Transverse colon (tissue), 4 donors: ENCODE data around the gene SMAD7. TPM values are rescaled to one million over a fixed set of nuclear protein-coding genes. Genes with fewer than 3 reads are reported as not detected.

Experiments
- DNase-seq: peaks from one replicate; pipeline ENCODE4 v3.0.0-alpha.2; 2019
- H3K27ac ChIP-seq, 4 donors: fragments of 200-600 bp; sonication (generic); 2 replicates each; pipeline ENCODE4 v1.5.1; 2016 to 2018; ENCODE audit warnings: inconsistent platforms in 4 of 4
- H3K27me3 ChIP-seq: fragments of 200-600 bp; sonication (generic); 2 replicates; pipeline ENCODE4 v1.5.1; 2017; ENCODE audit warnings: inconsistent platforms
- H3K36me3 ChIP-seq, 4 donors: fragments of 200-600 bp; sonication (generic); 2 replicates each; pipeline ENCODE4 v1.5.1; 2017 to 2019; ENCODE audit warnings: inconsistent platforms in 4 of 4
- H3K4me1 ChIP-seq, 4 donors: fragments of 200-600 bp; sonication (generic); 2 replicates each; pipeline ENCODE4 v1.5.1; 2017 to 2020; ENCODE audit warnings: inconsistent platforms in 4 of 4
- H3K4me3 ChIP-seq, 4 donors: fragments of 200-600 bp; sonication (generic); 1 replicate in 1 of 4; 2 replicates in 3 of 4; pipeline versions ENCODE4 v1.5.1 to v1.6.1; 2017 to 2019; ENCODE audit warnings: inconsistent platforms in 4 of 4
- H3K9me3 ChIP-seq, 2 donors: fragments of 200-600 bp; sonication (generic); 2 replicates each; pipeline ENCODE4 v1.5.1; 2017 to 2019; ENCODE audit warnings: inconsistent platforms in 2 of 2
- CTCF ChIP-seq, 5 experiments: fragments of 200-600 bp in 3 of 5; fragments of 450-650 bp in 2 of 5; sonication (generic) in 3 of 5; IDR thresholded peaks; 1 replicate in 2 of 5; 2 replicates in 3 of 5; pipeline ENCODE4 v1.5.1; 2016 to 2017; ENCODE audit warnings: antibody characterized with exemption in 5 of 5, inconsistent platforms in 3 of 5, mild to moderate bottlenecking in 2 of 5, moderate library complexity in 1 of 5
- EP300 ChIP-seq: sonication (generic); formaldehyde crosslinking; IDR thresholded peaks from one replicate; pipeline ENCODE4 v1.6.1; 2017; ENCODE audit warnings: antibody characterized with exemption, low read depth
- POLR2A ChIP-seq: fragments of 450-650 bp; IDR thresholded peaks from one replicate; pipeline ENCODE4 v1.6.1; 2016; ENCODE audit warnings: antibody characterized with exemption, mild to moderate bottlenecking, moderate library complexity
- POLR2AphosphoS5 ChIP-seq, 3 donors: sonication (generic); formaldehyde crosslinking; IDR thresholded peaks; one replicate each; pipeline ENCODE4 v1.6.1; 2016; ENCODE audit warnings: antibody characterized with exemption in 3 of 3
- WGBS, 2 donors: methylation state at CpG; one replicate each; pipeline ENCODE4 v1.1.5; 2018; ENCODE audit warnings: low coverage in 1 of 2; 5-methylcytosine and 5-hydroxymethylcytosine counted together
- in situ Hi-C, 4 donors: fragments of 200-750 bp; cut with MboI; loops; one replicate each; pipeline versions ENCODE4 v1.15.0 to v1.15.1; 2017; ENCODE audit warnings: low sequenced_read_pairs in 3 of 4, low pct_ligation_motif_present in 1 of 4, low pct_unique_long_range_greater_than_20kb in 1 of 4
- intact Hi-C: fragments of 100-400 bp; cut with DNase I; formaldehyde crosslinking; loops from one replicate; pipeline ENCODE4 v1.15.1; 2023; ENCODE audit warnings: low total_unique reads
- total RNA-seq, 4 donors: library from RNA; depleted of rRNA; stranded (reverse); fragments of >200 nt; gene quantifications; one replicate each; pipeline ENCODE4 v1.1.0, GENCODE V29; 2016

Gene SMAD7
- total RNA-seq, 4 donors from 2014 or later: 76.0 to 199 (median 77.1) TPM

GRCh38 chr18:48904091-48904490 is 46.7 kb downstream of the SMAD7 start:
- no peaks in the 10 kb centered on the region for H3K36me3 ChIP-seq
- in situ Hi-C loops: loop anchor here in 1 of 4 donors (25.0 kb wide), 1 partner anchor 217 kb away; no protein-coding TSS in a partner anchor
- H3K9me3 ChIP-seq: peaks cover 0 to 5% of the 10 kb centered on the region in 2 donors
- no peaks in the 10 kb centered on the region for H3K27me3 ChIP-seq
- no peak for DNase-seq
- no peak overlapping the region for H3K27ac ChIP-seq
- 63 to 93% methylated on average over 1 to 2 of the region's 2 CpGs for WGBS, 2 donors
- TF ChIP-seq POLR2AphosphoS5 (IDR thresholded peaks at IDR 0.05) (no peak), EP300 (no peak), CTCF (IDR thresholded peaks at IDR 0.05) (no peak), POLR2A (no peak)
- no peak overlapping the region for H3K4me3 ChIP-seq
- peaks cover 6 to 15% (median 12%) of the 10 kb centered on the region in 4 donors for H3K4me1 ChIP-seq
- intact Hi-C loops: no loop called here

GRCh38 chr18:48902856-48903601 is 47.7 kb downstream of the SMAD7 start:
- in situ Hi-C loops (loop anchor here in 1 of 4 donors (25.0 kb wide), 1 partner anchor 216 kb away; no protein-coding TSS in a partner anchor), intact Hi-C loops (no loop called here)
- DNase-seq: no peak
- peaks cover 0 to 5% of the 10 kb centered on the region in 2 donors for H3K9me3 ChIP-seq
- no peaks in the 10 kb centered on the region for H3K36me3 ChIP-seq
- no peaks in the 10 kb centered on the region for H3K27me3 ChIP-seq
- 92% methylated on average over 8 of the region's 8 CpGs; no CpG with 5 or more reads in 1 of the 2 donors for WGBS, 2 donors
- H3K4me1 ChIP-seq: peaks cover 6 to 15% (median 12%) of the 10 kb centered on the region in 4 donors
- H3K27ac ChIP-seq: peak overlapping the region; percentile 44 to 66 (median 58)
- no peak overlapping the region for H3K4me3 ChIP-seq
- TF ChIP-seq POLR2A: no peak

GRCh38 chr18:48902023-48902855 is 48.5 kb downstream of the SMAD7 start:
- peaks cover 0 to 5% of the 10 kb centered on the region in 2 donors for H3K9me3 ChIP-seq
- TF ChIP-seq EP300 (no peak), POLR2AphosphoS5 (IDR thresholded peaks at IDR 0.05) (peak; percentile 18 to 63 (median 46))
- WGBS, 2 donors: 48% methylated on average over 20 of the region's 27 CpGs; no CpG with 5 or more reads in 1 of the 2 donors
- intact Hi-C loops (no loop called here), in situ Hi-C loops (loop anchor here in 1 of 4 donors (25.0 kb wide), 1 partner anchor 215 kb away; no protein-coding TSS in a partner anchor)
- DNase-seq: peak; percentile 75
- no peak overlapping the region for H3K4me3 ChIP-seq
- peaks cover 6 to 17% (median 13%) of the 10 kb centered on the region in 4 donors for H3K4me1 ChIP-seq
- no peaks in the 10 kb centered on the region for H3K27me3 ChIP-seq
- no peaks in the 10 kb centered on the region for H3K36me3 ChIP-seq
- H3K27ac ChIP-seq: peak overlapping the region; percentile 44 to 66 (median 58)

- Histone ChIP-seq H3K27ac (peak overlapping the region; percentile 44 to 66 (median 58)), H3K9me3 (peaks cover 0 to 5% of the 10 kb centered on the region in 2 donors), H3K27me3 (no peaks in the 10 kb centered on the region), H3K4me3 (no peak overlapping the region), H3K4me1 (peaks cover 6 to 19% (median 13%) of the 10 kb centered on the region in 4 donors), H3K36me3 (no peaks in the 10 kb centered on the region)
- no peak for DNase-seq
- WGBS, 2 donors: 66 to 100% methylated on average over 1 to 4 of the region's 4 CpGs
- in situ Hi-C loops: loop anchor here in 1 of 4 donors (25.0 kb wide), 1 partner anchor 214 kb away; no protein-coding TSS in a partner anchor
- TF ChIP-seq EP300: no peak
- no peak for TF ChIP-seq CTCF (IDR thresholded peaks at IDR 0.05)
- no peak for TF ChIP-seq POLR2A
- no peak for TF ChIP-seq POLR2AphosphoS5 (IDR thresholded peaks at IDR 0.05)
- intact Hi-C loops: no loop called here
These were observed 49.4 kb downstream of the SMAD7 start for GRCh38 chr18:48901145-48902022.
